ENCODE measurements around the gene NUBP2.

Gene NUBP2

DNA sequence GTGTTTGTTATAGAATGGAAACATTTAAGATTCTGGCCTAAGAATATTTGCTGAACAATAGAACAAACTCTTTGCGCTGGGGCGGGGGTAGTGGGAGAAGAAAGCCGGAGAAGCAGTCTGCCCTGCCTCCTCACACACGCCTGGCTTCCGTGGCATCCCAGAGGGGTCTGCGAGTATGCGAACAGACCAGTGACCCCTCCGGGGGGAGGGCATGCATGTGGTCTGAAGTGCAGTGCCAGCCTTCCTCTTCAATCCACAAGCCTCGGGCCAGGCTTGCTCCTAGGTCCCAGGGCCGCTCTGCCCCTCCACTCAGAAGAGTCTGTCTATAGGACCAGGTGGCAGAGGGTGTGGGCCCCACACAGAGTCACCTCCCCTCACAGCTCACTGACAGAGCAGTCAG, 24.9 kb downstream of the NUBP2 start:
- TF ChIP-seq, protein P1, sequence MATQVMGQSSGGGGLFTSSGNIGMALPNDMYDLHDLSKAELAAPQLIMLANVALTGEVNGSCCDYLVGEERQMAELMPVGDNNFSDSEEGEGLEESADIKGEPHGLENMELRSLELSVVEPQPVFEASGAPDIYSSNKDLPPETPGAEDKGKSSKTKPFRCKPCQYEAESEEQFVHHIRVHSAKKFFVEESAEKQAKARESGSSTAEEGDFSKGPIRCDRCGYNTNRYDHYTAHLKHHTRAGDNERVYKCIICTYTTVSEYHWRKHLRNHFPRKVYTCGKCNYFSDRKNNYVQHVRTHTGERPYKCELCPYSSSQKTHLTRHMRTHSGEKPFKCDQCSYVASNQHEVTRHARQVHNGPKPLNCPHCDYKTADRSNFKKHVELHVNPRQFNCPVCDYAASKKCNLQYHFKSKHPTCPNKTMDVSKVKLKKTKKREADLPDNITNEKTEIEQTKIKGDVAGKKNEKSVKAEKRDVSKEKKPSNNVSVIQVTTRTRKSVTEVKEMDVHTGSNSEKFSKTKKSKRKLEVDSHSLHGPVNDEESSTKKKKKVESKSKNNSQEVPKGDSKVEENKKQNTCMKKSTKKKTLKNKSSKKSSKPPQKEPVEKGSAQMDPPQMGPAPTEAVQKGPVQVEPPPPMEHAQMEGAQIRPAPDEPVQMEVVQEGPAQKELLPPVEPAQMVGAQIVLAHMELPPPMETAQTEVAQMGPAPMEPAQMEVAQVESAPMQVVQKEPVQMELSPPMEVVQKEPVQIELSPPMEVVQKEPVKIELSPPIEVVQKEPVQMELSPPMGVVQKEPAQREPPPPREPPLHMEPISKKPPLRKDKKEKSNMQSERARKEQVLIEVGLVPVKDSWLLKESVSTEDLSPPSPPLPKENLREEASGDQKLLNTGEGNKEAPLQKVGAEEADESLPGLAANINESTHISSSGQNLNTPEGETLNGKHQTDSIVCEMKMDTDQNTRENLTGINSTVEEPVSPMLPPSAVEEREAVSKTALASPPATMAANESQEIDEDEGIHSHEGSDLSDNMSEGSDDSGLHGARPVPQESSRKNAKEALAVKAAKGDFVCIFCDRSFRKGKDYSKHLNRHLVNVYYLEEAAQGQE (IDR thresholded peaks at IDR 0.05; ENCODE audit: insufficient read depth in 1 of 2, low read depth in 2 of 2, low read length in 2 of 2), result no peak
- no peak for TF ChIP-seq FOXP2 (optimal IDR thresholded peaks at IDR 0.05; ENCODE audit: borderline replicate concordance, extremely low read depth, extremely low read length, insufficient read depth)
- no peak for TF ChIP-seq TAF1 (IDR thresholded peaks at IDR 0.05; ENCODE audit: borderline replicate concordance, insufficient read depth, low read length)
- no peak for TF ChIP-seq SIN3A (IDR thresholded peaks at IDR 0.05; ENCODE audit: borderline replicate concordance, insufficient read depth, low read length)
- no peak for TF ChIP-seq POLR2AphosphoS5 (IDR thresholded peaks at IDR 0.05; ENCODE audit: low read depth, low read length)

DNA sequence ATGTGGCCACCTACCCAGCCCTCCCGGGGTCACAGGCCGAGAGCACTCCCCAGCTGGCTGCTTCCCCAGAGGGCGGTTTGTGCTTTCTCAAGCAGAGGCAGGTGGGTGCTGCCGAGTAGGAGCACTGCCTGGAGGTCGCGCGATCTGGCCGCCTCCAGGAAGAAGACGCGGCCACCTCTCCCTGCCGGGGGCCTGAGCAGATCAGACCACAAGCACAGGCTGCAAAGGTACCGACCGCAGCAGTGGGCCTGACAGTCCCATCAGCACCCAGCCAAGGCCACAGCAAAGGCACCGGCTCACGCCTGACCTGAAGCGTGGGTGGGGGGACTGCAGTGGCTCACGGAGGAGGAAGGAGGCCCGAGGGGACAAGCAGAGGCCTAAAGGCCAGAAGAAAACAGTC, 25.9 kb downstream of the NUBP2 start:
- TF ChIP-seq TAF1 (IDR thresholded peaks at IDR 0.05; ENCODE audit: borderline replicate concordance, insufficient read depth, low read length) (no peak), SIN3A (IDR thresholded peaks at IDR 0.05; ENCODE audit: borderline replicate concordance, insufficient read depth, low read length) (no peak), POLR2AphosphoS5 (IDR thresholded peaks at IDR 0.05; ENCODE audit: low read depth, low read length) (no peak), FOXP2 (optimal IDR thresholded peaks at IDR 0.05; ENCODE audit: borderline replicate concordance, extremely low read depth, extremely low read length, insufficient read depth) (no peak)
- TF ChIP-seq, protein P1 (IDR thresholded peaks at IDR 0.05; ENCODE audit: insufficient read depth in 1 of 2, low read depth in 2 of 2, low read length in 2 of 2), result no peak

DNA sequence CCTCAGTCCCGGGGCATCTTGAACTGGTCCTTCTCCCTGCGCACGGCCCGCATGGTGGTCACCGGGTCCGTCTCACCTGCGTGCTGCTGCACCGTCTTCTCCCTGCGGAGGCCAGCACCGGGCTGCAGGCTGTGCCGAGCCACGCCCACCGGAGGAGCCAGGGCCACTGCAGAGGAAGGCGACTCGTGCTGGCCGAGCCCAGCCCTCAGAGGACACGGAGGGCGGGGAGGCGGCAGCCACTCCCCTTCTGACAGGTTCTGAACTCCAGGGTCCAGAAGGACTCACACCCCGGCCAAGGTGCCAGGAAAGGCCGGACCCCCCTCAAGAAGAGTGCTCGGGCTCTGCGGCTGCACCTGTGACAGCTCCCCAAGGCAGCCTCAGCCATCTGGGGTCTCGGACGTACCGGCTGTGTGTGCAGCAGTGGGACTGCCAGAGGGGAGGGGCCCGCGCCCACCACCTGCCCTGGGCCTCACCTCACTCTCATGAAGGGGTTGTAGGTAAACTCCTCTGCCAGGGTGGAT, 26.6 kb downstream of the NUBP2 start:
- TF ChIP-seq TAF1 (IDR thresholded peaks at IDR 0.05; ENCODE audit: borderline replicate concordance, insufficient read depth, low read length), result no peak
- no peak for TF ChIP-seq SIN3A (IDR thresholded peaks at IDR 0.05; ENCODE audit: borderline replicate concordance, insufficient read depth, low read length)
- no peak for TF ChIP-seq POLR2AphosphoS5 (IDR thresholded peaks at IDR 0.05; ENCODE audit: low read depth, low read length)
- TF ChIP-seq FOXP2 (optimal IDR thresholded peaks at IDR 0.05; ENCODE audit: borderline replicate concordance, extremely low read depth, extremely low read length, insufficient read depth), result no peak
- TF ChIP-seq, protein P1 (IDR thresholded peaks at IDR 0.05; ENCODE audit: insufficient read depth in 1 of 2, low read depth in 2 of 2, low read length in 2 of 2), result no peak

DNA sequence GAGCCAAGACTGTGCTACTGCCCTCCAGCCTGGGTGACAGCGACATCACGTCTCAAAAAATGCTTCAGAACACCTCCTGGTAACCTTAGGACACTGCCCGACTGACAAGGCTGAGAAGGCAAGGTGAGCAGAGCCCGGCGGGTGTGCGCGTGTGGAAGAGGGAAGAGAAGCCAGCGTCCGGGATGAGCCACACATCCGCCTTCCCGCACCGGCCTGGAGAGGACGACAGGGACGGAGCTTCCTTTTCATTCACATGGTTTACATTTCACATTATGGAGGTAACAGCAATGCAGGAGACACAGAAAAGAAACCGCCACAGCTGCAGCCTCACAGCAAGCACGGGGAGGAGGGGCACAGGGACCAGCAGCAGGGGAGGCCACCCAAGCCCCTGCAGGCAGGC, 27.3 kb downstream of the NUBP2 start:
- TF ChIP-seq POLR2AphosphoS5 (IDR thresholded peaks at IDR 0.05; ENCODE audit: low read depth, low read length) (no peak), SIN3A (IDR thresholded peaks at IDR 0.05; ENCODE audit: borderline replicate concordance, insufficient read depth, low read length) (no peak)
- TF ChIP-seq, protein P1 (IDR thresholded peaks at IDR 0.05; ENCODE audit: insufficient read depth in 1 of 2, low read depth in 2 of 2, low read length in 2 of 2), result no peak

DNA sequence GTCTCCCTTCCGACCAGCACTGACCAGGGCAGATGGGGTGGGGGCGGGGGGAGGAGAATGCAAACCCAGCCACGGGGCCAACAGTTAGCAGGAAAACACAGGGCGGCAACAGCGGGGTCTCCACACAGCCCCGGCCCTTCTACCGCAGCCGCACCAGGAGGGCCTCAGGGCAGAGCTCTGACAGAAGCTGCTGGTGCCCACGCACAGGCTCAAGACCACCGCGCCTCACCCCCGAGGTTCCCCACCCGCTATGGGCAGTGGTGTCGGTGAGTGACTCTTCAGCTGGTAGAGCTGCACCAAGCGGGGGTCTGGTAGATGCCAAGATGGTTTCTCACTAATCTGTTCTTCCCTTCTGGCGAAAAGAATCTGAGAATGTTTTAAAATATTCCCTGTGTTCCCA, 27.8 kb downstream of the NUBP2 start:
- TF ChIP-seq POLR2AphosphoS5 (IDR thresholded peaks at IDR 0.05; ENCODE audit: low read depth, low read length), result no peak
- TF ChIP-seq FOXP2 (optimal IDR thresholded peaks at IDR 0.05; ENCODE audit: borderline replicate concordance, extremely low read depth, extremely low read length, insufficient read depth), result no peak
- TF ChIP-seq TAF1 (IDR thresholded peaks at IDR 0.05; ENCODE audit: borderline replicate concordance, insufficient read depth, low read length), result no peak
- TF ChIP-seq SIN3A (IDR thresholded peaks at IDR 0.05; ENCODE audit: borderline replicate concordance, insufficient read depth, low read length), result no peak
- TF ChIP-seq, protein P1 (IDR thresholded peaks at IDR 0.05; ENCODE audit: insufficient read depth in 1 of 2, low read depth in 2 of 2, low read length in 2 of 2), result no peak

Measured in PFSK-1 (cell line).